Suprapubic skin (tissue), 3 donors: ENCODE data around the gene NEU2.

ENCODE experiments used
- CTCF ChIP-seq, 2 donors: fragments of 200-600 bp in 1 of 2; fragments of 450-650 bp in 1 of 2; sonication (generic) in 1 of 2; IDR thresholded peaks; one replicate each; pipeline ENCODE4 v1.5.1; 2016 to 2019; ENCODE audit warnings: antibody characterized with exemption in 2 of 2, mild to moderate bottlenecking in 1 of 2, moderate library complexity in 1 of 2
- EP300 ChIP-seq: sonication (generic); formaldehyde crosslinking; IDR thresholded peaks from one replicate; pipeline ENCODE4 v1.6.1; 2017; ENCODE audit warnings: antibody characterized with exemption
- POLR2A ChIP-seq, 2 donors: fragments of 450-650 bp; IDR thresholded peaks; one replicate each; pipeline ENCODE4 v1.6.1; 2017; ENCODE audit warnings: antibody characterized with exemption in 2 of 2, mild to moderate bottlenecking in 2 of 2, moderate library complexity in 2 of 2

GRCh38 chr2:232982926-232983668 lies 49.4 kb upstream of the NEU2 start:
- TF ChIP-seq EP300 (no peak), POLR2A (IDR thresholded peaks at IDR 0.05) (no peak), CTCF (IDR thresholded peaks at IDR 0.05) (no peak)
